GM12878 (cell line): ENCODE measurements around the gene AMOTL1. TPM values are rescaled to one million over a fixed set of nuclear protein-coding genes. Genes with fewer than 3 reads are reported as not detected.

Experiments
- ATAC-seq: fragments of 200-7000 bp; cut with Tn5 transposase; 3 replicates; pipeline ENCODE4 v1.9.1; 2020; ENCODE audit warnings: mild to moderate bottlenecking, moderate library complexity
- BruUV-seq: library from RNA; stranded (reverse); fragments of 400-500 nt; replicated peaks from 2 replicates; lab custom pipeline; 2021; lab: Mats Ljungman, UMichigan
- CTCF ChIA-PET: fragments of 300-600 bp; sonication (Branson Sonifier 250); formaldehyde crosslinking; extraction: SDS; loops from one replicate; lab custom pipeline; 2021; ENCODE audit warnings: inconsistent platforms; lab: Yijun Ruan, JAX
- POLR2A ChIA-PET: fragments of 350-600 bp; formaldehyde crosslinking; extraction: SDS; loops from one replicate; lab custom pipeline; 2021; ENCODE audit warnings: inconsistent platforms; lab: Charles Lee
- RAD21 ChIA-PET: fragments of 300-600 bp; sonication (Branson Sonifier 250); formaldehyde crosslinking; loops from one replicate; lab custom pipeline; 2023; ENCODE audit warnings: antibody characterized with exemption; ENCODE audit not compliant: unreplicated experiment; lab: Charles Lee
- SMC1A ChIA-PET: fragments of 300-600 bp; sonication (Branson Sonifier 250); formaldehyde crosslinking; loops from one replicate; lab custom pipeline; 2023; ENCODE audit not compliant: unreplicated experiment, uncharacterized antibody; lab: Charles Lee
- DNase-seq: peaks from one replicate; pipeline ENCODE4 v3.0.0-alpha.2; 2011; ENCODE audit warnings: low read depth, low spot score
- FAIRE-seq: peaks from 3 replicates; lab custom pipeline; 2011; peaks lifted over from hg19 to GRCh38; lab: Jason Lieb, UNC
- H2AFZ ChIP-seq: 2 replicates; pipeline ENCODE4 v1.6.0; 2011; ENCODE audit warnings: low read depth, low read length, control low read depth; ENCODE audit not compliant: control insufficient read depth
- H3K27ac ChIP-seq: 2 replicates; pipeline ENCODE4 v1.5.1; 2011; ENCODE audit warnings: control low read depth; ENCODE audit not compliant: control insufficient read depth, insufficient read depth
- H3K27me3 ChIP-seq, 2 experiments: replicated peaks in 1 of 2; 2 replicates each; pipeline versions ENCODE4 v1.6.0 to v1.6.1; 2011; ENCODE audit warnings: low read length in 1 of 2; ENCODE audit not compliant: control insufficient read depth in 2 of 2, insufficient read depth in 2 of 2
- H3K36me3 ChIP-seq, 2 experiments: 2 replicates each; pipeline ENCODE4 v1.5.1; 2011; ENCODE audit warnings: low read length in 1 of 2; ENCODE audit not compliant: control insufficient read depth in 2 of 2, insufficient read depth in 2 of 2
- H3K4me1 ChIP-seq: 2 replicates; pipeline ENCODE4 v1.6.1; 2011; ENCODE audit warnings: mild to moderate bottlenecking, low read length, moderate library complexity, mixed read lengths; ENCODE audit not compliant: control insufficient read depth, insufficient read depth
- H3K4me2 ChIP-seq: 2 replicates; pipeline ENCODE4 v1.6.0; 2011; ENCODE audit warnings: control low read depth; ENCODE audit not compliant: control insufficient read depth, insufficient read depth
- H3K4me3 ChIP-seq: fragments of 200-600 bp; sonication (generic); 2 replicates; pipeline ENCODE4 v1.5.1; 2016
- H3K79me2 ChIP-seq: 2 replicates; pipeline ENCODE4 v1.6.0; 2011; ENCODE audit warnings: low read length; ENCODE audit not compliant: control insufficient read depth, insufficient read depth
- H3K9ac ChIP-seq: 2 replicates; pipeline ENCODE4 v1.8.0; 2011; ENCODE audit warnings: low read length, control low read depth, mixed read lengths; ENCODE audit not compliant: control insufficient read depth, insufficient read depth
- H3K9me3 ChIP-seq: replicated peaks from 3 replicates; pipeline ENCODE4 v1.5.1; 2011; ENCODE audit warnings: mild to moderate bottlenecking, low read length; ENCODE audit not compliant: control insufficient read depth, insufficient read depth
- H4K20me1 ChIP-seq: 2 replicates; pipeline ENCODE4 v1.6.0; 2011; ENCODE audit not compliant: control insufficient read depth, insufficient read depth
- BACH1 ChIP-seq: fragments of 450-650 bp; IDR thresholded peaks from 2 replicates; pipeline ENCODE4 v1.6.1; 2017; ENCODE audit warnings: mild to moderate bottlenecking, borderline replicate concordance
- CTCF ChIP-seq, 3 experiments: IDR thresholded peaks in 2 of 3; conservative IDR thresholded peaks in 1 of 3; 2 replicates each; pipeline ENCODE4 v1.5.1; 2011; ENCODE audit warnings: low read depth in 3 of 3, low read length in 3 of 3, mild to moderate bottlenecking in 3 of 3, control low read depth in 2 of 3, moderate library complexity in 2 of 3, inconsistent platforms in 1 of 3, mixed read lengths in 1 of 3; ENCODE audit not compliant: control insufficient read depth in 2 of 3, insufficient read depth in 1 of 3; ENCODE audit errors: extremely low read depth in 1 of 3
- IKZF1 ChIP-seq: fragments of 450-650 bp; conservative IDR thresholded peaks from 2 replicates; pipeline ENCODE4 v1.6.1; 2017; ENCODE audit warnings: antibody characterized with exemption, mild to moderate bottlenecking
- KLF5 ChIP-seq: fragments of 450-650 bp; IDR thresholded peaks from 2 replicates; pipeline ENCODE4 v1.6.1; 2014; ENCODE audit warnings: mild to moderate bottlenecking; ENCODE audit not compliant: partially characterized antibody
- MLLT1 ChIP-seq: fragments of 450-650 bp; IDR thresholded peaks from 2 replicates; pipeline ENCODE4 v1.6.1; 2016; ENCODE audit warnings: mild to moderate bottlenecking
- MYC ChIP-seq: IDR thresholded peaks from 2 replicates; pipeline ENCODE4 v1.6.1; 2011; ENCODE audit warnings: mild to moderate bottlenecking, low read length, moderate library complexity, inconsistent platforms; ENCODE audit not compliant: insufficient read depth, insufficient replicate concordance, insufficient read length, severe bottlenecking
- NFXL1 ChIP-seq: fragments of 450-650 bp; IDR thresholded peaks from 2 replicates; pipeline ENCODE4 v1.6.1; 2017; ENCODE audit warnings: antibody characterized with exemption, mild to moderate bottlenecking, borderline replicate concordance
- NR2C1 ChIP-seq: fragments of 450-650 bp; IDR thresholded peaks from 2 replicates; pipeline ENCODE4 v1.6.1; 2017; ENCODE audit warnings: antibody characterized with exemption, mild to moderate bottlenecking, moderate library complexity
- NR2C2 ChIP-seq: IDR thresholded peaks from 2 replicates; pipeline ENCODE4 v1.6.1; 2011; ENCODE audit warnings: borderline replicate concordance, low read depth; ENCODE audit not compliant: control insufficient read depth, insufficient read length
- PBX3 ChIP-seq: IDR thresholded peaks from 2 replicates; pipeline ENCODE4 v1.6.1; 2011; ENCODE audit warnings: mild to moderate bottlenecking, low read depth, low read length, moderate library complexity; ENCODE audit not compliant: insufficient replicate concordance
- RAD51 ChIP-seq: fragments of 450-650 bp; IDR thresholded peaks from 2 replicates; pipeline ENCODE4 v1.6.1; 2016; ENCODE audit warnings: moderate library complexity, mild to moderate bottlenecking, inconsistent platforms
- SREBF1 ChIP-seq: IDR thresholded peaks from 2 replicates; pipeline ENCODE4 v1.6.1; 2012; ENCODE audit warnings: mild to moderate bottlenecking, low read length
- SREBF2 ChIP-seq: IDR thresholded peaks from 2 replicates; pipeline ENCODE4 v1.6.1; 2012; ENCODE audit warnings: mild to moderate bottlenecking, low read length
- STAT1 ChIP-seq: fragments of 450-650 bp; conservative IDR thresholded peaks from 2 replicates; pipeline ENCODE4 v1.6.1; 2014; ENCODE audit warnings: antibody characterized with exemption, mild to moderate bottlenecking
- ZBTB33 ChIP-seq: fragments of 450-650 bp; IDR thresholded peaks from 2 replicates; pipeline ENCODE4 v1.6.1; 2017; ENCODE audit warnings: mild to moderate bottlenecking
- ZSCAN29 ChIP-seq: fragments of 450-650 bp; IDR thresholded peaks from 2 replicates; pipeline ENCODE4 v1.6.1; 2017; ENCODE audit warnings: mild to moderate bottlenecking, moderate library complexity
- WGBS: methylation state at CpG from one replicate; pipeline ENCODE4 v1.1.6; 2016; ENCODE audit warnings: low lambda C conversion rate; ENCODE audit not compliant: insufficient replicate concordance, insufficient coverage; ENCODE audit errors: missing lambda C conversion rate; 5-methylcytosine and 5-hydroxymethylcytosine counted together
- in situ Hi-C: fragments of 300-500 bp; cut with MboI; formaldehyde crosslinking; loops from 9 replicates; pipeline ENCODE4 v1.14.3; 2018; ENCODE audit warnings: mixed read lengths
- intact Hi-C: fragments of 100-400 bp; cut with micrococcal nuclease; formaldehyde crosslinking; loops from one replicate; pipeline ENCODE4 v1.14.2; 2022; ENCODE audit not compliant: unreplicated experiment
- polyA plus RNA-seq, 11 experiments: library from polyadenylated mRNA; depleted of rRNA in 4 of 11; unstranded in 6 of 11; stranded (reverse) in 5 of 11; fragments of >200 nt; fragmentation: Nextera tagmentation in 4 of 11; fragmentation: Illumina TruSeq in 1 of 11; extraction: Ambion mirVana in 4 of 11; extraction: Trizol in 1 of 11; gene quantifications; 1 replicate in 1 of 11; 2 replicates in 10 of 11; pipeline versions ENCODE4 v1.2.1 to v1.2.3, GENCODE V29; 2011 to 2016; ENCODE audit warnings: inconsistent platforms in 2 of 11, missing spikeins in 2 of 11, low read depth in 1 of 11
- total RNA-seq, 4 experiments: library from RNA; depleted of rRNA in 3 of 4; stranded (reverse); fragments of >200 nt in 3 of 4; fragmentation: Illumina TruSeq in 1 of 4; extraction: Trizol in 1 of 4; gene quantifications; 2 replicates each; pipeline versions ENCODE4 v1.2.1 to v1.2.3, GENCODE V29; 2013 to 2021
- TF ChIP-seq, protein P1 (sequence below): IDR thresholded peaks from 2 replicates; pipeline ENCODE4 v1.6.1; 2012; ENCODE audit warnings: low read depth, low read length, improper control_type of control experiment

Gene AMOTL1
- total and polyA plus RNA-seq, 10 of the 15 experiments (the other 5 are each of a cell fraction or from before 2014, with no cell fraction given) = under 0.01 to 0.41 (median 0.01) TPM; not detected in 7

- no peak for TF ChIP-seq ZBTB33
- TF ChIP-seq MLLT1 = no peak
- TF ChIP-seq NR2C1 = no peak
Observed at GRCh38 chr11:94888204-94888603, 120.0 kb downstream of the AMOTL1 start (continued).

- ATAC-seq (no peak), FAIRE-seq (peak; percentile 44), DNase-seq (no peak)
- no peaks in the 10 kb centered on the region for H3K9me3 ChIP-seq
- ChIA-PET RAD21 (no interaction called here), POLR2A (no interaction called here), SMC1A (interaction anchor here (3.2 kb wide), 1 partner anchor 273 kb away, joined by 16 read pairs; no protein-coding TSS in a partner anchor), CTCF (interaction anchor here (0.6 to 2.9 kb wide), 5 partner anchors 109 to 1045 kb away, joined by 3 to 25 read pairs (median 3); partner anchors contain the start of gene VSTM5)
- H3K9ac ChIP-seq = no peak overlapping the region
- WGBS = 0% methylated on average over 2 of the region's 2 CpGs
- H2AFZ ChIP-seq = no peak overlapping the region
- H3K27ac ChIP-seq = no peak overlapping the region
- no peaks in the 10 kb centered on the region for H3K79me2 ChIP-seq
- no TSS peak for BruUV-seq
- no peaks in the 10 kb centered on the region for H3K4me1 ChIP-seq
- H4K20me1 ChIP-seq = no peaks in the 10 kb centered on the region
- in situ Hi-C loops = no loop called here
- no peaks in the 10 kb centered on the region for H3K36me3 ChIP-seq
- H3K4me3 ChIP-seq = no peak overlapping the region
- peaks cover 0 to 3% of the 10 kb centered on the region in 2 experiments; a peak in 1 of 4 replicates for H3K27me3 ChIP-seq
- intact Hi-C loops = loop anchor here (5.0 kb wide), 1 partner anchor 108 kb away; no protein-coding TSS in a partner anchor
- no peak overlapping the region for H3K4me2 ChIP-seq
- no peak for TF ChIP-seq STAT1
- TF ChIP-seq NFXL1 = no peak
- no peak for TF ChIP-seq PBX3
- TF ChIP-seq IKZF1 = no peak
- TF ChIP-seq BACH1 = no peak
- no peak for TF ChIP-seq NR2C2
- TF ChIP-seq SREBF1 = no peak
- TF ChIP-seq KLF5 = no peak
- TF ChIP-seq CTCF (IDR thresholded peaks at IDR 0.05 in 2 of 3, conservative IDR thresholded peaks at IDR 0.05 in 1 of 3; ENCODE audit: control insufficient read depth in 2 of 3, extremely low read depth in 1 of 3, insufficient read depth in 1 of 3, low read depth in 3 of 3, low read length in 3 of 3) = no peak
- no peak for TF ChIP-seq RAD51
- TF ChIP-seq MYC = no peak
- no peak for TF ChIP-seq ZSCAN29
- TF ChIP-seq SREBF2 = no peak
- TF ChIP-seq, protein P1, sequence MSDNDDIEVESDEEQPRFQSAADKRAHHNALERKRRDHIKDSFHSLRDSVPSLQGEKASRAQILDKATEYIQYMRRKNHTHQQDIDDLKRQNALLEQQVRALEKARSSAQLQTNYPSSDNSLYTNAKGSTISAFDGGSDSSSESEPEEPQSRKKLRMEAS = no peak
Observed at GRCh38 chr11:94895451-94895850, 127.3 kb downstream of the AMOTL1 start.
